RWPE2 (cell line): ENCODE data around the gene DIAPH3.

Experiments used
- ATAC-seq: fragments of 200-7000 bp; cut with Tn5 transposase; 3 replicates; pipeline ENCODE4 v1.9.1; 2021; ENCODE audit warnings: low read depth
- DNase-seq: peaks from one replicate; pipeline ENCODE4 v3.0.0-alpha.2; 2020; ENCODE audit warnings: low spot score
- H3K27ac ChIP-seq: fragments of 450-650 bp; 2 replicates; pipeline ENCODE4 v1.5.1; 2017; ENCODE audit warnings: mild to moderate bottlenecking; ENCODE audit not compliant: poor library complexity, severe bottlenecking
- H3K27me3 ChIP-seq: fragments of 250-450 bp; sonication (Bioruptor Pico); 2 replicates; pipeline ENCODE4 v1.5.1; 2021; ENCODE audit warnings: mild to moderate bottlenecking, moderate library complexity; ENCODE audit not compliant: insufficient read depth, poor library complexity, severe bottlenecking
- H3K36me3 ChIP-seq: fragments of 250-450 bp; sonication (Bioruptor Pico); 2 replicates; pipeline ENCODE4 v1.5.1; 2020; ENCODE audit warnings: low read depth, mild to moderate bottlenecking, moderate library complexity
- H3K4me1 ChIP-seq: fragments of 250-450 bp; sonication (Bioruptor Pico); 2 replicates; pipeline ENCODE4 v1.5.1; 2021; ENCODE audit warnings: mild to moderate bottlenecking, moderate library complexity; ENCODE audit not compliant: insufficient read depth, poor library complexity, severe bottlenecking
- H3K4me3 ChIP-seq: fragments of 250-450 bp; sonication (Bioruptor Pico); 2 replicates; pipeline ENCODE4 v1.5.1; 2021; ENCODE audit warnings: mild to moderate bottlenecking, moderate library complexity; ENCODE audit not compliant: severe bottlenecking
- H3K9me3 ChIP-seq: fragments of 250-450 bp; sonication (Bioruptor Pico); 2 replicates; pipeline ENCODE4 v1.5.1; 2021; ENCODE audit warnings: mild to moderate bottlenecking, moderate library complexity; ENCODE audit not compliant: severe bottlenecking
- CTCF ChIP-seq: fragments of 450-650 bp; IDR thresholded peaks from one replicate; pipeline ENCODE4 v1.5.1; 2017; ENCODE audit warnings: mild to moderate bottlenecking, moderate library complexity; ENCODE audit not compliant: poor library complexity, severe bottlenecking

The DIAPH3 gene

GRCh38 chr13:59877933-59878332 lies 285.8 kb downstream of the DIAPH3 start:
- no peaks in the 10 kb centered on the region for H3K9me3 ChIP-seq
- no peak for TF ChIP-seq CTCF
- H3K27me3 ChIP-seq = no peaks in the 10 kb centered on the region
- no peak overlapping the region for H3K4me3 ChIP-seq
- DNase-seq (no peak), ATAC-seq (no peak)
- H3K27ac ChIP-seq = no peak overlapping the region
- peaks cover 6% of the 10 kb centered on the region; the same call in 1 of the 2 replicates for H3K36me3 ChIP-seq
- no peaks in the 10 kb centered on the region for H3K4me1 ChIP-seq

GRCh38 chr13:59874973-59875372 lies 288.8 kb downstream of the DIAPH3 start:
- ATAC-seq (no peak), DNase-seq (no peak)
- no peak overlapping the region for H3K4me3 ChIP-seq
- no peaks in the 10 kb centered on the region for H3K9me3 ChIP-seq
- peaks cover 6% of the 10 kb centered on the region; the same call in 1 of the 2 replicates for H3K36me3 ChIP-seq
- no peaks in the 10 kb centered on the region for H3K4me1 ChIP-seq
- TF ChIP-seq CTCF = no peak
- no peaks in the 10 kb centered on the region for H3K27me3 ChIP-seq
- no peak overlapping the region for H3K27ac ChIP-seq

GRCh38 chr13:59873856-59874255 lies 289.9 kb downstream of the DIAPH3 start:
- Histone ChIP-seq H3K4me3 (no peak overlapping the region), H3K4me1 (no peaks in the 10 kb centered on the region), H3K27me3 (no peaks in the 10 kb centered on the region), H3K36me3 (peaks cover 6% of the 10 kb centered on the region; the same call in 1 of the 2 replicates), H3K27ac (no peak overlapping the region), H3K9me3 (no peaks in the 10 kb centered on the region)
- DNase-seq (no peak), ATAC-seq (no peak)
- no peak for TF ChIP-seq CTCF

GRCh38 chr13:59873309-59873708 lies 290.4 kb downstream of the DIAPH3 start:
- Histone ChIP-seq H3K4me3 (no peak overlapping the region), H3K27me3 (no peaks in the 10 kb centered on the region), H3K9me3 (no peaks in the 10 kb centered on the region), H3K36me3 (peaks cover under 1% of the 10 kb centered on the region; the same call in 1 of the 2 replicates), H3K27ac (no peak overlapping the region), H3K4me1 (no peaks in the 10 kb centered on the region)
- DNase-seq = no peak
- no peak for ATAC-seq
- no peak for TF ChIP-seq CTCF

GRCh38 chr13:59867867-59868266 lies 295.9 kb downstream of the DIAPH3 start:
- ATAC-seq = no peak
- no peaks in the 10 kb centered on the region for H3K9me3 ChIP-seq
- H3K4me1 ChIP-seq = peaks cover 11% of the 10 kb centered on the region
- DNase-seq = no peak
- no peaks in the 10 kb centered on the region for H3K36me3 ChIP-seq
- H3K27ac ChIP-seq = no peak overlapping the region
- no peak overlapping the region for H3K4me3 ChIP-seq
- no peak for TF ChIP-seq CTCF
- H3K27me3 ChIP-seq = no peaks in the 10 kb centered on the region
